Hematopoietic multipotent progenitor cell (in vitro differentiated cells): Measurements from ENCODE around the gene KLF17. TPM values are rescaled to one million over a fixed set of nuclear protein-coding genes. Genes with fewer than 3 reads are reported as not detected.
A peak's percentile ranks its signal among the peaks of the same experiment; 100 is the strongest.
"Not testable (repeated sequence)": the region's sequence is repeated elsewhere in the genome, so short reads cannot be mapped to it uniquely, and the experiment has no call there.

Source experiments
- DNase-seq, 3 donors: peaks; one replicate each; pipeline ENCODE4 v3.0.0-alpha.2; 2011 to 2015; ENCODE audit warnings: low read depth in 2 of 3, low spot score in 2 of 3
- total RNA-seq: library from RNA; depleted of rRNA; stranded (reverse); fragments of >200 nt; gene quantifications from one replicate; pipeline ENCODE4 v1.2.3, GENCODE V29; 2012

KLF17 gene
- total RNA-seq, 1 donor: under 0.01 TPM

- DNase-seq: no peak
These were observed 10.4 kb upstream of the KLF17 start for GRCh38 chr1:44108241-44108640.

GRCh38 chr1:44108971-44109370 is 9.7 kb upstream of the KLF17 start:
- no peak for DNase-seq

DNA sequence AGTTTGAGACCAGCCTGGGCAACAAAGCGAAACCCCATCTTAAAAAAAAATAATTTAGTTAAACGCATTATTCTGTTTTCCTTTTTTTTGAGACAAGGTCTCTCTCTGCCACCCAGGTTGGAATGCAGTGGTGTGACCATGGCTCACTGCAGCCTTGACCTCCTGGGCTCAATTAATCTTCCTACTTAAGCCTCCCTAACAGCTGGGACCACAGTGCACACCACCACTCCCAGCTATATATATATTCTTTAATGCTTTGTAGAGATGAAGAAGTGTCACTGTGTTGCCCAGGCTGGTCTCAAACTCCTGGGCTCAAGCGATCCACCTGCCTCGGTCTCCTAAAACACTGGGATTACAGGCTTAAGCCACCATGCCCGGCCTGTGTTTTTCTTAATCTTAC is 7.7 kb upstream of the KLF17 start:
- DNase-seq: no peak

DNA sequence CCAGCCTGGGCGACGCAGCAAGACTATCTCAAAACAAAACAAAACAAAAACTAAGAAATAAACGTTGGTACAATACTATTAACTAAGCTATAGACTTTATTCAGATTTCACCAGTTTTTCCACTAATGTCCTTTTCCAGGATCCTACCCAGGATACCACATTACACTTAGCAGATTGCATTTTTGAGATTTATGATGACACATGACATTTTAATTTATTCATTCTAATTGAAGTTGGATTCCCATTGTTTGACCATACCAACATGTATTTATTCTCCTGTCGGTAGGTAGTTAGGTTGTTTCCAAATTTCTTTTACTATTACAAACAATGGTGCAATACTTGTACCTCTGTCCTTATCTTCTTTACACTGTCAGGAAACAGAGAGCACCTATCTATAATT is 6.8 kb upstream of the KLF17 start:
- no peak for DNase-seq

GRCh38 chr1:44112486-44112885 is 6.1 kb upstream of the KLF17 start:
- no peak for DNase-seq

GRCh38 chr1:44113095-44113609 is 5.5 kb upstream of the KLF17 start:
- DNase-seq: no peak

GRCh38 chr1:44114098-44114497 is 4.5 kb upstream of the KLF17 start:
- no peak for DNase-seq

- not testable (repeated sequence) for DNase-seq
These were observed 1.3 kb upstream of the KLF17 start for GRCh38 chr1:44117272-44117671.

- no peak for DNase-seq
These were observed 904 bp downstream of the KLF17 start for GRCh38 chr1:44119525-44119924.

GRCh38 chr1:44120398-44120949 is 1.9 kb downstream of the KLF17 start:
- DNase-seq: no peak

GRCh38 chr1:44129616-44130500 is 11.2 kb downstream of the KLF17 start:
- DNase-seq: no peak

DNA sequence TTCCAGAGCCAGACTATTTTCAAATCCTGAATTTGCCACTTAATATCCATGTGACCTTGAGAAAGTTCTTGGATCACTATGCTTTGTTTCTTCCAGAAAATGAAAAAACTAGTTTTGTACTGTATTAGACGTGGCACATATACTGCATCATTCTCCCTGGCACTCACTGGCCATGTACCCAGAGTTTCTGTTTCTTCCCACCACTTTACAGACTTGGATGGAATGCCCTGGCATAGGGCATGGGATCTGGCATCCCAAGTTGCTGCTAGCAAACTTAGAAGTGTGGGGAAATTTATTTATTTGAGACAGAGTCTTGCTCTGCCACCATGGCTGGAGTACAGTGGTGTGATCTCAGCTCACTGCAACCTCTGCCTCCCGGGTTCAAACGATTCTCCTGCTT is 12.8 kb downstream of the KLF17 start:
- no peak for DNase-seq

GRCh38 chr1:44134071-44134920 is 15.7 kb downstream of the KLF17 start:
- DNase-seq: no peak

DNA sequence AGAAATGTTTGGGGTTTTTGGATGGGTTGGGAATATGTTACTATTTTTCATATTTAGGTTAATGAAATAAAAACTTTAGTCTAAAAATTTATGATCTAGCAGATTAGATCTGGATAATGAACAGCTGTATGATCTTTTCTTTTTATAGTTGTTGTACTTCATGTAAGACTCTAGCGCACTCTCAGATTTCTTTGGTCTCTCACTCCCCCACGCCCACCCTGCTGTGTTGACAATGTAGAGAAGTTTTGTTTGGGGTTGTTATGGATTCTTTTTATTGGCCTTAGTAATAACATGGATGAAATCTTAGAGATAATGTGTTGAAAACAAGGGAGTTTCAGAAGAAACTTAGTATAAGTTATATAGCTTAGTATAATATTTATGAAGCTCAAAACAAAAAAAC is 17.3 kb downstream of the KLF17 start:
- DNase-seq: no peak

GRCh38 chr1:44138239-44138638 is 19.6 kb downstream of the KLF17 start:
- no peak for DNase-seq

GRCh38 chr1:44139565-44139964 is 20.9 kb downstream of the KLF17 start:
- not testable (repeated sequence) for DNase-seq

DNA sequence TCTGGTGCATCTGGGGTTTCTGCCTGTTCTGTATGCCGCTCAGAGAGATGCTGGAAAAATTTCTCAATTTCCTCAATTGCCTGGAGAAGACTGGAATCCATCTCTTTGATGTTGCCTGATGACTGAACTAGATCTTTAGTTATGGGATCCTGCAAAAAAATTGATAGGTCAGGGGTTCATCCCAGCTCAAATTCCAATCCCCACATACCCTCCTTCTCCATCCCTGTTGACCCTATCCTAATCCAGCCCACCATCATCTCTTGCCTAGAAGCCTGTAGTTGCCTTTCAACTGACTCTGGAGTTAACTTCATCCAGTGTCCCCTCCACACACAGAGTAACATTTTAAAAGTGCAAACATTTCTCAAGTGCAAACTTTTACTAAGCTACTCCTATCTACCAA is 22.9 kb downstream of the KLF17 start, which contains the start of gene KLF18:
Gene KLF18 (minus strand): TSS at position 101 of the 400 bp plus-strand sequence. CDS start 0 bp downstream, at position 101.
- DNase-seq: no peak

DNA sequence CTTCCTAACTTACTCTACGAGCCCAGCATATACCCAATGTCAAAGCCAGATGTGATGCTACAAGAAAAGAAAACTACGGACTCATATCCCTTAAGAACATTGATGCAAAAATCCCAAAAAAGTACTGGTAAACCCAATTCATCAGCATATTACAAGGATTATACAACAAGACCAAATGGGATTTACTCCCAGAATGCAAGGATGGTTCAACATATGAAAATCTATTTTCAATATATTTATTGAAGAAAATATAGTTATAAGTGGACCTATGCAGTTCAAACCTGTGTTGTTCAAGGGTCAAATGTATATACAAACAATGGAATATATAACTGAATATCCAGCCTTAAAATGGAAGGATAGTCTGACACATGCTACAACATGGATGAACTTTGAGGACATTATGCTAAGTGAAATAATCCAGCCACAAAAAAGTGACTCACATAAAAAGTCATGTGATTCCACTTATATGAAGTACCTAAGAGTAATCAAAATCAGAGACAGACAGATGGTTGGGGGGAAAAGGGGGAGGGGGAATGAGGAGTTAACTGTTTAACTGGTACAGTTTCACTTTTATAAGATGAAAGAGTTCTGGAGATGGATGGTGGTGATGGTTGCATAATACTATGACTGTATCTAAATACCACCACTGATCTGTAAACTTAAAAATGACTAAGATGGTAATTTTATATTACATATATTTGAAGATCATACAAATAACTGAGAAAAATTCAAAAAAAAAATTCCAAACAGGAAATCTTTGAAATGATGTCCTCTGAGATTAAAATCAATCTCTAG is 26.5 kb downstream of the KLF17 start:
- peak in 1 of 3 donors; percentile 3 for DNase-seq

GRCh38 chr1:44146536-44147361 is 28.1 kb downstream of the KLF17 start:
- no peak for DNase-seq
